ENCODE measurements around the gene DACT2. TPM values are rescaled to one million over a fixed set of nuclear protein-coding genes. Genes with fewer than 3 reads are reported as not detected.
A peak's percentile ranks its signal among the peaks of the same experiment; 100 is the strongest.

DACT2 gene
- total RNA-seq, 6 experiments from 2014 or later = 0.29 to 0.99 (median 0.86) TPM; not detected in 1

GRCh38 chr6:168342636-168343035, 23.1 kb upstream of the DACT2 start:
- WGBS (ENCODE audit: insufficient coverage, low coverage, low lambda C conversion rate, missing lambda C conversion rate) = 59% methylated on average over 9 of the region's 17 CpGs
- Histone ChIP-seq H3K27ac (no peak overlapping the region), H3K27me3 (no peaks in the 10 kb centered on the region), H3K9me3 (no peaks in the 10 kb centered on the region), H3K4me3 (no peak overlapping the region), H3K36me3 (no peaks in the 10 kb centered on the region), H3K4me1 (no peaks in the 10 kb centered on the region)
- ATAC-seq (no peak), DNase-seq (no peak)
- intact Hi-C loops (cut with DNase I) = loop anchor here in 1 of 2 donors (10.0 kb wide), 1 partner anchor 188 kb away; no protein-coding TSS in a partner anchor
- no peak for TF ChIP-seq CTCF (IDR thresholded peaks at IDR 0.05)
- TF ChIP-seq POLR2A (IDR thresholded peaks at IDR 0.05) = no peak

- Histone ChIP-seq H3K9me3 (no peaks in the 10 kb centered on the region), H3K36me3 (no peaks in the 10 kb centered on the region), H3K27ac (no peak overlapping the region), H3K4me3 (no peak overlapping the region), H3K4me1 (no peaks in the 10 kb centered on the region), H3K27me3 (no peaks in the 10 kb centered on the region)
- TF ChIP-seq POLR2A (IDR thresholded peaks at IDR 0.05) (no peak), CTCF (IDR thresholded peaks at IDR 0.05) (no peak)
- intact Hi-C loops (cut with DNase I) = loop anchor here in 1 of 2 donors (10.0 kb wide), 1 partner anchor 187 kb away; no protein-coding TSS in a partner anchor
- DNase-seq (no peak), ATAC-seq (no peak)
- WGBS (ENCODE audit: insufficient coverage, low coverage, low lambda C conversion rate, missing lambda C conversion rate) = 67% methylated on average over 8 of the region's 8 CpGs
These were observed 21.8 kb upstream of the DACT2 start for GRCh38 chr6:168341280-168341900.

- no peak overlapping the region for H3K27ac ChIP-seq
- no peaks in the 10 kb centered on the region for H3K36me3 ChIP-seq
- no peaks in the 10 kb centered on the region for H3K27me3 ChIP-seq
- 100% methylated on average over 3 of the region's 10 CpGs for WGBS (ENCODE audit: insufficient coverage, low coverage, low lambda C conversion rate, missing lambda C conversion rate)
- no peaks in the 10 kb centered on the region for H3K9me3 ChIP-seq
- TF ChIP-seq POLR2A (IDR thresholded peaks at IDR 0.05) = no peak
- no peak for TF ChIP-seq CTCF (IDR thresholded peaks at IDR 0.05)
- DNase-seq (no peak), ATAC-seq (peak in 1 of 4 donors; percentile 23)
- intact Hi-C loops (cut with DNase I) = loop anchor here in 1 of 2 donors (10.0 kb wide), 1 partner anchor 186 kb away; no protein-coding TSS in a partner anchor
- no peak overlapping the region for H3K4me3 ChIP-seq
- no peaks in the 10 kb centered on the region for H3K4me1 ChIP-seq
These were observed 21.2 kb upstream of the DACT2 start for GRCh38 chr6:168340819-168341218.

- Histone ChIP-seq H3K4me3 (no peak overlapping the region), H3K36me3 (no peaks in the 10 kb centered on the region), H3K9me3 (no peaks in the 10 kb centered on the region), H3K27ac (no peak overlapping the region), H3K27me3 (no peaks in the 10 kb centered on the region), H3K4me1 (no peaks in the 10 kb centered on the region)
- TF ChIP-seq POLR2A (IDR thresholded peaks at IDR 0.05) (no peak), CTCF (IDR thresholded peaks at IDR 0.05) (no peak)
- intact Hi-C loops (cut with DNase I) = no loop called here
- ATAC-seq (no peak), DNase-seq (no peak)
- 66% methylated on average over 5 of the region's 7 CpGs for WGBS (ENCODE audit: insufficient coverage, low coverage, low lambda C conversion rate, missing lambda C conversion rate)
These were observed 19.2 kb upstream of the DACT2 start for GRCh38 chr6:168338777-168339176.

Measured in right lobe of liver (tissue), 6 donors.